MM.1S (cell line): ENCODE measurements around the gene LRRC63.

ENCODE experiments used
- DNase-seq: peaks from one replicate; pipeline ENCODE4 v3.0.0-alpha.2; 2015
- H2AFZ ChIP-seq: fragments of 300-600 bp; sonication (generic); 2 replicates; pipeline ENCODE4 v1.6.0; 2016; ENCODE audit warnings: antibody characterized with exemption, low read length
- H3F3A ChIP-seq: fragments of 300-600 bp; sonication (generic); 2 replicates; pipeline ENCODE4 v1.6.1; 2016; ENCODE audit warnings: mild to moderate bottlenecking, antibody characterized with exemption, low read length, moderate library complexity, mixed read lengths; ENCODE audit not compliant: insufficient read depth
- H3K27ac ChIP-seq: fragments of 300-600 bp; sonication (generic); 2 replicates; pipeline ENCODE4 v1.5.1; 2016; ENCODE audit warnings: mild to moderate bottlenecking, low read length
- H3K27me3 ChIP-seq: fragments of 300-600 bp; sonication (generic); replicated peaks from 2 replicates; pipeline ENCODE4 v1.6.0; 2016; ENCODE audit warnings: low read length; ENCODE audit not compliant: insufficient read depth
- H3K36me3 ChIP-seq: fragments of 300-600 bp; sonication (generic); replicated peaks from 2 replicates; pipeline ENCODE4 v1.6.1; 2016; ENCODE audit warnings: mild to moderate bottlenecking, low read length, mixed read lengths; ENCODE audit not compliant: insufficient read depth
- H3K4me1 ChIP-seq: fragments of 300-600 bp; sonication (generic); 2 replicates; pipeline ENCODE4 v1.6.1; 2016; ENCODE audit warnings: low read length, mixed read lengths
- H3K4me2 ChIP-seq: fragments of 300-600 bp; sonication (generic); 2 replicates; pipeline ENCODE4 v1.6.0; 2016; ENCODE audit warnings: low read depth, low read length
- H3K4me3 ChIP-seq: fragments of 300-600 bp; sonication (generic); 2 replicates; pipeline ENCODE4 v1.5.1; 2016; ENCODE audit warnings: low read length, mixed read lengths
- H3K79me2 ChIP-seq: fragments of 300-600 bp; sonication (generic); 2 replicates; pipeline ENCODE4 v1.6.1; 2016; ENCODE audit warnings: mixed run types, low read length, mixed read lengths
- H3K9ac ChIP-seq: fragments of 300-600 bp; sonication (generic); 2 replicates; pipeline ENCODE4 v1.6.1; 2016; ENCODE audit warnings: low read length, mixed read lengths
- H3K9me2 ChIP-seq: fragments of 300-600 bp; sonication (generic); replicated peaks from 2 replicates; pipeline ENCODE4 v1.6.1; 2016; ENCODE audit warnings: mild to moderate bottlenecking, low read length, mixed read lengths; ENCODE audit not compliant: insufficient read depth
- H3K9me3 ChIP-seq: fragments of 300-600 bp; sonication (generic); replicated peaks from 2 replicates; pipeline ENCODE4 v1.6.1; 2016; ENCODE audit warnings: mild to moderate bottlenecking, low read length, mixed read lengths; ENCODE audit not compliant: insufficient read depth
- H4K20me1 ChIP-seq: fragments of 300-600 bp; sonication (generic); 2 replicates; pipeline ENCODE4 v1.6.1; 2016; ENCODE audit warnings: mild to moderate bottlenecking, low read length, moderate library complexity, mixed read lengths; ENCODE audit not compliant: insufficient read depth
- EZH2 ChIP-seq: fragments of 300-600 bp; sonication (generic); optimal IDR thresholded peaks from 2 replicates; pipeline ENCODE3; 2017; ENCODE audit warnings: low read depth, mild to moderate bottlenecking, antibody characterized with exemption, low read length, mixed read lengths
- EZH2phosphoT487 ChIP-seq: fragments of 300-600 bp; sonication (generic); IDR thresholded peaks from 2 replicates; pipeline ENCODE4 v1.6.1; 2018; ENCODE audit warnings: antibody characterized with exemption, low read length
- TF ChIP-seq, protein P1 (sequence below): fragments of 300-600 bp; sonication (generic); IDR thresholded peaks from 2 replicates; pipeline ENCODE4 v1.5.1; 2016; ENCODE audit warnings: antibody characterized with exemption, low read length, mixed read lengths

Gene LRRC63

DNA sequence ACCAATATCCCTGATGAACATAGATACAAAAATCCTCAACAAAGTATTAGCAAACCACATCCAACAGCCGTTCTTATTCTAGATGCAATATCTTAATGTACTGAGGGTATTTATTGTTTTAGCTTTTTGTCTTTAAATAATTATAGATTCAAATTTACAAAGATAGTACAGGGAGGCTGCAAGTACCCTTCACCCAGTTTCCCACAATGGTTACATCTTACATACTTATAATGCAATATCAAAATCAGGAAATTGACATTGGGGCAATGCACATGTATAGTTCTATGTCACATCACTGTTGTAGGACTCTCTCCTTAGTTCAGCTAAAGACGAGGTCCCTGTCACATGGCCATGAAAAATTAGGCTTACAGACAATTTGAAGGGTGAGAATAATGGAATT, 99.5 kb downstream of the LRRC63 start:
- TF ChIP-seq EZH2 (no peak), EZH2phosphoT487 (no peak)
- TF ChIP-seq, protein P1, sequence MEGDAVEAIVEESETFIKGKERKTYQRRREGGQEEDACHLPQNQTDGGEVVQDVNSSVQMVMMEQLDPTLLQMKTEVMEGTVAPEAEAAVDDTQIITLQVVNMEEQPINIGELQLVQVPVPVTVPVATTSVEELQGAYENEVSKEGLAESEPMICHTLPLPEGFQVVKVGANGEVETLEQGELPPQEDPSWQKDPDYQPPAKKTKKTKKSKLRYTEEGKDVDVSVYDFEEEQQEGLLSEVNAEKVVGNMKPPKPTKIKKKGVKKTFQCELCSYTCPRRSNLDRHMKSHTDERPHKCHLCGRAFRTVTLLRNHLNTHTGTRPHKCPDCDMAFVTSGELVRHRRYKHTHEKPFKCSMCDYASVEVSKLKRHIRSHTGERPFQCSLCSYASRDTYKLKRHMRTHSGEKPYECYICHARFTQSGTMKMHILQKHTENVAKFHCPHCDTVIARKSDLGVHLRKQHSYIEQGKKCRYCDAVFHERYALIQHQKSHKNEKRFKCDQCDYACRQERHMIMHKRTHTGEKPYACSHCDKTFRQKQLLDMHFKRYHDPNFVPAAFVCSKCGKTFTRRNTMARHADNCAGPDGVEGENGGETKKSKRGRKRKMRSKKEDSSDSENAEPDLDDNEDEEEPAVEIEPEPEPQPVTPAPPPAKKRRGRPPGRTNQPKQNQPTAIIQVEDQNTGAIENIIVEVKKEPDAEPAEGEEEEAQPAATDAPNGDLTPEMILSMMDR = no peak
- H3F3A ChIP-seq = no peaks in the 10 kb centered on the region
- H3K27ac ChIP-seq = no peak overlapping the region
- no peak overlapping the region for H2AFZ ChIP-seq
- H4K20me1 ChIP-seq = no peaks in the 10 kb centered on the region
- no peak overlapping the region for H3K4me2 ChIP-seq
- no peak overlapping the region for H3K9ac ChIP-seq
- no peaks in the 10 kb centered on the region for H3K9me3 ChIP-seq
- no peak for DNase-seq
- H3K4me1 ChIP-seq = no peaks in the 10 kb centered on the region
- H3K36me3 ChIP-seq = no peaks in the 10 kb centered on the region
- no peaks in the 10 kb centered on the region for H3K27me3 ChIP-seq
- H3K9me2 ChIP-seq = no peaks in the 10 kb centered on the region
- H3K79me2 ChIP-seq = no peaks in the 10 kb centered on the region
- H3K4me3 ChIP-seq = no peak overlapping the region

DNA sequence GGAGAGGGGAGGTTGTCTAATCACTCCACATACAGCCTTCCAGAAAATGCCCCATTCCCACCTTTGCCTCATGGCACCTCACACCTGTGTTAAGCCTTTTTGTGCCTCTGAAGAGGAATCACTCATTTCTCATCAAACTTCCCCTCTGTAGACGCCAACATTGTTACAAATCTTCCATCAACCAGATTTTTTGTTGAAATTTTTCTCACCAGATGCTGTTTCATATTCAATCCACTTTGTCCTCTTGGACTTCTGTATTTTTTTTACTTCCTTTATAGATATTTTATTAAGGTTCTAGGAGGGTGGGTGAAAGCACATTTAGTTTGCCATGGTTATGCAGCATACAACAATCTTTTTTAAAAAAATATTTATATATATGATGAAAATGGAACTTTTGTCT, 101.3 kb downstream of the LRRC63 start:
- no peak for TF ChIP-seq EZH2
- TF ChIP-seq, protein P1 = no peak
- no peak for TF ChIP-seq EZH2phosphoT487
- DNase-seq = no peak
- Histone ChIP-seq H3K9me3 (no peaks in the 10 kb centered on the region), H3K9me2 (no peaks in the 10 kb centered on the region), H2AFZ (no peak overlapping the region), H3F3A (no peaks in the 10 kb centered on the region), H3K27ac (no peak overlapping the region), H3K79me2 (no peaks in the 10 kb centered on the region), H3K9ac (no peak overlapping the region), H3K36me3 (no peaks in the 10 kb centered on the region), H3K4me1 (no peaks in the 10 kb centered on the region), H4K20me1 (no peaks in the 10 kb centered on the region), H3K27me3 (no peaks in the 10 kb centered on the region), H3K4me3 (no peak overlapping the region), H3K4me2 (no peak overlapping the region)

DNA sequence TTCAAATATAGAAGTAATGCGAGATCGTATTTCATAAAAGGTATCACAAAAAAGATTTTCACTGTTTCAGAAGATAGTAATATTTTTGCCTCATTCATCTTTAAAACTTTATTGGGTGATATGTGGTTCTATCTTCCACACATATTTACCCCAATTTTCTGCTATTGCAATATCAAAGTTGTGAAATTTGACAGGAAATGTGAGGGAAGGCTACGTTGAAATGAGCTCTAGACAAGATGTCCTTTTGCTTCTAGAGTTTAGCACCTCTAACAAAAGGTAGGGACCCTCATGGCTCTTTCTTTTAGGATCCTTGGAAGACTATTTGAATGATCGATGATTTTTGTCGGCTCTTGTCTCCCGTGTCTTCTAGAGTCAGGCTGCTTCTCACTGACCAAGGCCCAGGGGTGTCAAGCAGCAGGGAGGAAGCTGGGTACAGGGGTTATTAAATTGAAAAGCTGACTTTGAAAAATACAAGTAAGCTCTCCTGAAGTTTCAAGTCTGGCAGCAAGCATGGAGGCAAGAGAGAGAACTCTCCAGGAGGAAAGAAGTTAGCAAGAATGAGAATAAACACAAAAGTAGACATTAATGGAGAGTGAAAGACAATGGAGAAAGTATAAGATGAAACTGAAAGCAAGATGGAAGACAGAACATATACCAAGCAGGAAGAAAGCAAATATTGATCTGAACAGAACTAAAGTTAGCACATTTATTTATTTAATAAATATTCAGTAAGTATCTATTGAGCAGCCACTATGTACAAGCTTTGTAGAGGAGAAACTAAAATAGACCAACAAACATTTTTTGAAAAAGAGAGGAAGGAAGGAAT, 101.9 kb downstream of the LRRC63 start:
- H3K27ac ChIP-seq = no peak overlapping the region
- no peaks in the 10 kb centered on the region for H3K4me1 ChIP-seq
- H3K79me2 ChIP-seq = no peaks in the 10 kb centered on the region
- no peaks in the 10 kb centered on the region for H3K9me2 ChIP-seq
- no peak overlapping the region for H2AFZ ChIP-seq
- no peaks in the 10 kb centered on the region for H3F3A ChIP-seq
- H3K27me3 ChIP-seq = no peaks in the 10 kb centered on the region
- no peak overlapping the region for H3K9ac ChIP-seq
- H3K9me3 ChIP-seq = no peaks in the 10 kb centered on the region
- DNase-seq = no peak
- H3K4me2 ChIP-seq = no peak overlapping the region
- no peaks in the 10 kb centered on the region for H4K20me1 ChIP-seq
- TF ChIP-seq, protein P1 = no peak
- TF ChIP-seq EZH2phosphoT487 (no peak), EZH2 (no peak)
- no peaks in the 10 kb centered on the region for H3K36me3 ChIP-seq
- H3K4me3 ChIP-seq = no peak overlapping the region
